Ascending aorta (tissue), 2 donors: ENCODE measurements around the gene BMPR1A. TPM values are rescaled to one million over a fixed set of nuclear protein-coding genes. Genes with fewer than 3 reads are reported as not detected.
"Not testable (repeated sequence)": the region's sequence is repeated elsewhere in the genome, so short reads cannot be mapped to it uniquely, and the experiment has no call there.

Source experiments
- DNase-seq, 2 donors: peaks; one replicate each; pipeline ENCODE4 v3.0.0-alpha.2; 2019; ENCODE audit warnings: low spot score in 2 of 2
- H3K27ac ChIP-seq, 2 donors: fragments of 200-600 bp; sonication (generic); one replicate each; pipeline ENCODE4 v1.5.1; 2016 to 2017; ENCODE audit warnings: mild to moderate bottlenecking in 1 of 2
- H3K27me3 ChIP-seq: fragments of 200-600 bp; sonication (generic); one replicate; pipeline ENCODE4 v1.5.1; 2017
- H3K36me3 ChIP-seq, 2 donors: fragments of 200-600 bp; sonication (generic); one replicate each; pipeline ENCODE4 v1.5.1; 2016
- H3K4me1 ChIP-seq, 2 donors: fragments of 200-600 bp; sonication (generic); one replicate each; pipeline ENCODE4 v1.5.1; 2016 to 2017; ENCODE audit warnings: mild to moderate bottlenecking in 1 of 2
- H3K4me3 ChIP-seq, 2 donors: fragments of 200-600 bp; sonication (generic); one replicate each; pipeline ENCODE4 v1.5.1; 2016 to 2017; ENCODE audit warnings: mild to moderate bottlenecking in 1 of 2
- H3K9me3 ChIP-seq, 2 donors: fragments of 200-600 bp; sonication (generic); one replicate each; pipeline ENCODE4 v1.5.1; 2016
- CTCF ChIP-seq, 3 experiments: fragments of 200-600 bp in 2 of 3; fragments of 450-650 bp in 1 of 3; sonication (generic) in 2 of 3; IDR thresholded peaks; one replicate each; pipeline ENCODE4 v1.5.1; 2016 to 2019; ENCODE audit warnings: antibody characterized with exemption in 3 of 3, mild to moderate bottlenecking in 1 of 3, moderate library complexity in 1 of 3
- intact Hi-C: fragments of 100-400 bp; cut with DNase I; formaldehyde crosslinking; loops from one replicate; pipeline ENCODE4 v1.15.1; 2023
- total RNA-seq: library from RNA; depleted of rRNA; stranded (reverse); fragments of >200 nt; gene quantifications from one replicate; pipeline ENCODE4 v1.1.0, GENCODE V29; 2016

The BMPR1A gene
- total RNA-seq, 1 donor from 2014 or later = 12.9 TPM

- H3K9me3 ChIP-seq = no peaks in the 10 kb centered on the region
- intact Hi-C loops = no loop called here
- DNase-seq = no peak
- peaks cover 21 to 32% of the 10 kb centered on the region in 2 donors for H3K36me3 ChIP-seq
- H3K27ac ChIP-seq = peak overlapping the region; percentile 62 to 67
- no peaks in the 10 kb centered on the region for H3K27me3 ChIP-seq
- no peak overlapping the region for H3K4me3 ChIP-seq
- TF ChIP-seq CTCF (IDR thresholded peaks at IDR 0.05) = no peak
- H3K4me1 ChIP-seq = peaks cover 12 to 36% of the 10 kb centered on the region in 2 donors
Measured at GRCh38 chr10:86730227-86730626, 26.2 kb upstream of the BMPR1A start.

- Histone ChIP-seq H3K9me3 (no peaks in the 10 kb centered on the region), H3K36me3 (peaks cover 9 to 17% of the 10 kb centered on the region in 2 donors), H3K27me3 (no peaks in the 10 kb centered on the region), H3K27ac (peak overlapping the region; percentile 83 to 96), H3K4me3 (peak overlapping the region; percentile 14 to 17), H3K4me1 (peaks cover 12 to 36% of the 10 kb centered on the region in 2 donors)
- intact Hi-C loops = loop anchor here (1.0 kb wide), 1 partner anchor 25 kb away; no protein-coding TSS in a partner anchor
- no peak for DNase-seq
- TF ChIP-seq CTCF (IDR thresholded peaks at IDR 0.05) = no peak
Measured at GRCh38 chr10:86732771-86733170, 23.6 kb upstream of the BMPR1A start.

- peak in 1 of 2 donors; percentile 82 for DNase-seq
- peak overlapping the region; percentile 83 to 96 for H3K27ac ChIP-seq
- TF ChIP-seq CTCF (IDR thresholded peaks at IDR 0.05) = peak in 2 of 3 experiments; percentile 21 to 30
- peaks cover 9 to 12% of the 10 kb centered on the region in 2 donors for H3K36me3 ChIP-seq
- H3K4me3 ChIP-seq = peak overlapping the region; percentile 14 to 17
- H3K9me3 ChIP-seq = no peaks in the 10 kb centered on the region
- H3K27me3 ChIP-seq = no peaks in the 10 kb centered on the region
- peaks cover 12 to 36% of the 10 kb centered on the region in 2 donors for H3K4me1 ChIP-seq
- intact Hi-C loops = loop anchor here (1.0 kb wide), 1 partner anchor 24 kb away; no protein-coding TSS in a partner anchor
Measured at GRCh38 chr10:86733260-86733671, 23.2 kb upstream of the BMPR1A start.

- DNase-seq = no peak
- Histone ChIP-seq H3K27ac (peak overlapping the region; percentile 83 to 96), H3K4me1 (peaks cover 12 to 36% of the 10 kb centered on the region in 2 donors)
Measured at GRCh38 chr10:86734207-86734988, 22.0 kb upstream of the BMPR1A start.

GRCh38 chr10:86735278-86735677 is 21.1 kb upstream of the BMPR1A start:
- DNase-seq, H3K27me3 ChIP-seq, intact Hi-C loops, H3K4me3 ChIP-seq, H3K36me3 ChIP-seq, H3K9me3 ChIP-seq: not testable (repeated sequence)
- H3K27ac ChIP-seq = peak overlapping the region; percentile 50 to 96
- peaks cover 12 to 35% of the 10 kb centered on the region in 2 donors for H3K4me1 ChIP-seq

More at GRCh38 chr10:86734207-86734988, 22.0 kb upstream of the BMPR1A start:
- H3K4me3 ChIP-seq = no peak overlapping the region
- no peak for TF ChIP-seq CTCF (IDR thresholded peaks at IDR 0.05)
- H3K27me3 ChIP-seq = no peaks in the 10 kb centered on the region
- intact Hi-C loops = no loop called here
- H3K9me3 ChIP-seq = no peaks in the 10 kb centered on the region
- H3K36me3 ChIP-seq = peaks cover under 1 to 5% of the 10 kb centered on the region in 2 donors

GRCh38 chr10:86742230-86742629 is 14.2 kb upstream of the BMPR1A start:
- H3K27ac ChIP-seq = no peak overlapping the region
- no peak overlapping the region for H3K4me3 ChIP-seq
- no peaks in the 10 kb centered on the region for H3K9me3 ChIP-seq
- no peak for TF ChIP-seq CTCF (IDR thresholded peaks at IDR 0.05)
- H3K4me1 ChIP-seq = peaks cover 0 to 14% of the 10 kb centered on the region in 2 donors
- intact Hi-C loops = no loop called here
- no peaks in the 10 kb centered on the region for H3K36me3 ChIP-seq
- H3K27me3 ChIP-seq = no peaks in the 10 kb centered on the region
- no peak for DNase-seq
